Measurements from ENCODE around the gene CSRNP3.

The CSRNP3 gene

GRCh38 chr2:165500816-165501215 lies 31.3 kb downstream of the CSRNP3 start:
- TF ChIP-seq CTCF (IDR thresholded peaks at IDR 0.05; ENCODE audit: low read depth, low read length, missing control alignments): no peak

GRCh38 chr2:165505514-165505913 lies 36.0 kb downstream of the CSRNP3 start:
- no peak for DNase-seq (ENCODE audit: extremely low read depth, low read depth)
- TF ChIP-seq CTCF (IDR thresholded peaks at IDR 0.05; ENCODE audit: low read depth, low read length, missing control alignments): no peak
- H3K4me3 ChIP-seq (replicated peaks; ENCODE audit: low read depth, low read length): no peak overlapping the region

More at GRCh38 chr2:165500816-165501215, 31.3 kb downstream of the CSRNP3 start:
- no peak for DNase-seq (ENCODE audit: extremely low read depth, low read depth)
- no peak overlapping the region for H3K4me3 ChIP-seq (replicated peaks; ENCODE audit: low read depth, low read length)

- no peak overlapping the region for H3K4me3 ChIP-seq (replicated peaks; ENCODE audit: low read depth, low read length)
- no peak for DNase-seq (ENCODE audit: extremely low read depth, low read depth)
- TF ChIP-seq CTCF (IDR thresholded peaks at IDR 0.05; ENCODE audit: low read depth, low read length, missing control alignments): no peak
Observed at GRCh38 chr2:165508927-165509326, 39.4 kb downstream of the CSRNP3 start.

- TF ChIP-seq CTCF (IDR thresholded peaks at IDR 0.05; ENCODE audit: low read depth, low read length, missing control alignments): no peak
- no peak for DNase-seq (ENCODE audit: extremely low read depth, low read depth)
- H3K4me3 ChIP-seq (replicated peaks; ENCODE audit: low read depth, low read length): no peak overlapping the region
Observed at GRCh38 chr2:165513479-165513878, 44.0 kb downstream of the CSRNP3 start.

- TF ChIP-seq CTCF (IDR thresholded peaks at IDR 0.05; ENCODE audit: low read depth, low read length, missing control alignments): no peak
- H3K4me3 ChIP-seq (replicated peaks; ENCODE audit: low read depth, low read length): no peak overlapping the region
- DNase-seq (ENCODE audit: extremely low read depth, low read depth): no peak
Observed at GRCh38 chr2:165518611-165519010, 49.1 kb downstream of the CSRNP3 start.

GRCh38 chr2:165522719-165523118 lies 53.2 kb downstream of the CSRNP3 start:
- no peak for TF ChIP-seq CTCF (IDR thresholded peaks at IDR 0.05; ENCODE audit: low read depth, low read length, missing control alignments)
- DNase-seq (ENCODE audit: extremely low read depth, low read depth): no peak
- H3K4me3 ChIP-seq (replicated peaks; ENCODE audit: low read depth, low read length): no peak overlapping the region

GRCh38 chr2:165524720-165525119 lies 55.2 kb downstream of the CSRNP3 start:
- no peak for DNase-seq (ENCODE audit: extremely low read depth, low read depth)
- no peak for TF ChIP-seq CTCF (IDR thresholded peaks at IDR 0.05; ENCODE audit: low read depth, low read length, missing control alignments)
- H3K4me3 ChIP-seq (replicated peaks; ENCODE audit: low read depth, low read length): no peak overlapping the region

All from HFF-Myc (cell line).